Subcutaneous adipose tissue (tissue), 4 donors: ENCODE results near the gene MRPL16. TPM values are rescaled to one million over a fixed set of nuclear protein-coding genes. Genes with fewer than 3 reads are reported as not detected.

Experiments
- CTCF ChIP-seq: fragments of 450-650 bp; IDR thresholded peaks from one replicate; pipeline ENCODE4 v1.5.1; 2016; ENCODE audit warnings: low read depth, mild to moderate bottlenecking, control low read depth, antibody characterized with exemption, moderate library complexity
- total RNA-seq, 4 donors: library from RNA; depleted of rRNA; stranded (reverse); fragments of >200 nt; gene quantifications; one replicate each; pipeline ENCODE4 v1.1.0, GENCODE V29; 2016

MRPL16 gene
- total RNA-seq, 4 donors from 2014 or later: 36.6 to 50.5 (median 42.1) TPM

GRCh38 chr11:59845399-59845798, 34.8 kb upstream of the MRPL16 start, which contains the start of gene CBLIF:
TSS of gene CBLIF (minus strand) at chr11:59845499. CDS start at chr11:59845453, 46 bp downstream.
- TF ChIP-seq CTCF: no peak

GRCh38 chr11:59842316-59842715, 31.7 kb upstream of the MRPL16 start:
- TF ChIP-seq CTCF: no peak

- no peak for TF ChIP-seq CTCF
These were observed 30.9 kb upstream of the MRPL16 start for GRCh38 chr11:59841514-59841913.

- no peak for TF ChIP-seq CTCF
These were observed 29.0 kb upstream of the MRPL16 start for GRCh38 chr11:59839615-59840014.

- TF ChIP-seq CTCF: no peak
These were observed 23.0 kb upstream of the MRPL16 start for GRCh38 chr11:59833602-59834001.

- TF ChIP-seq CTCF: no peak
These were observed 18.8 kb upstream of the MRPL16 start for GRCh38 chr11:59829358-59829757.

- TF ChIP-seq CTCF: no peak
These were observed 12.5 kb upstream of the MRPL16 start for GRCh38 chr11:59822989-59823566.
